T-helper 1 cell (primary cell): Measurements from ENCODE around the gene PPAN.

Experiments used
- DNase-seq, 5 donors: peaks; one replicate each; pipeline ENCODE4 v3.0.0-alpha.2; 2012 to 2020

The PPAN gene

DNA sequence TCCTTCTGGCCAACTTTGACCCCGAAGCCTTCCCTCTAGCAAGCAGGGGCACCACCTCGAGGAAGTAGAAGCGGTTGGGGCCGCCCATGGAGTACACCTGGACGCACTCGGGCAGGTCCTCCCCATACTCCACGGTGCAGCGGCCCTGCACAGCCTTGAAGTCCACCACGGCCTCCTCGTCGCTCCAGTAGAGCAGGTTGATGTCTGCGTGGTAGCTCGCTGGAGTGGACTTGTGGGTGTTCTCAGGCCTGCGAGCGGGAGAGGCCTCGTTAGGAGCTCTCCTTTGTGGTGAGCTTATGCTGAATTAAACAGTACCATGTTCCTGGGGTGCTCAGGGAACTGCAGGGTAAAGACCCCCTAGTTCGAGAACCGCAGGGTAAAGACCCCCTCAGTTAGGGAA is 35.8 kb downstream of the PPAN start:
- no peak for DNase-seq

DNA sequence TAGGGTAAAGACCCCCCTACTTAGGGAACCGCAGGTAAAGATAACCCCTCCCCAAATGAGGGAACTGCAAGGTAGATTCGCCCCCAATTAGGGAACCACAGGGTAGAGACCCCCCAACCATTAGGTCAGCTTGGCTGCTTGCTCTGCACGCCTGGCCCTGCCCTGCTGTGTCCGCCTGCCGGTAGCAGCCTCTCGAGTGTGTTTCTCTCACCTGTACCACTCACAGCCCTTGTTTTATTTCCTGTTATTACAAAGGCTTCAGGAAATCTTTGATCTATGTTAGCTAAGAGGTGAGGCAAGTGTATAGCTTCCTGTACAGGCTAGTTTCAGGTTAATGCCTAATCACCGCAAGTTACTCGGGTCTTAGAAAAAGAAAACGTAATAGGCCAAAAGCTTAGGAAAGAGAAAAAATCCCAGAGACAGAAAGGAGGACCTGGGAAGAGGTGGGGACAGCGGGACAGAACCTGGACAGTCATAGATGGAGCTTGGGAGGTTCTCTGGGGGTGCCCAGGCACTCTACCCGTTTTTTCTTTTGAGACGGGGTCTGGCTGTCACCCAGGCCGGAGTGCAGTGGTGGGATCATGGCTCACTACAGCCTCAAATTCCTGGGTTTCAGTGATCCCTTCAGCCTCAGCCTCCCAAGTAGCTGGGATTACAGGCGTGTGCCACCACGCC is 36.7 kb downstream of the PPAN start:
- peak in 4 of 5 donors; percentile 39 to 67 (median 48) for DNase-seq

DNA sequence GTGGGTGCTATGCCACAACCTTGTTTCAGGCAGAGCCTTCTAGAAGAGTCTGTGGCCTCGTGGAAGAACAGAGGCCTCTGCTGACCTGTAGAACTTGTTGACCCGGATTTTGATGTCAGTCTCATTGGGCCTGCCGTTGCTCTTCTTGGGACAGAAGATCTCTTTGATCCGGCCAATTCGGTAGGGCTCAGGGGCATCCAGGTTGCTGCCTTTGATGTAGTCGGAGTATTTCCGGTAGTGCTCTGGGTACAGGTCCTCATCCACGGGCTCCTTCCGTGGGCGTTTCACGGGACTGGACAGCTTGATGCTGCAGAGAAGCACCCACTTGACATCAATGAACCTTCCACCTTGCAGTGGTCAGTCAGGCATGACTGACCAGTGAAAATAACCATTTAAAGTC is 37.5 kb downstream of the PPAN start:
- DNase-seq: no peak

DNA sequence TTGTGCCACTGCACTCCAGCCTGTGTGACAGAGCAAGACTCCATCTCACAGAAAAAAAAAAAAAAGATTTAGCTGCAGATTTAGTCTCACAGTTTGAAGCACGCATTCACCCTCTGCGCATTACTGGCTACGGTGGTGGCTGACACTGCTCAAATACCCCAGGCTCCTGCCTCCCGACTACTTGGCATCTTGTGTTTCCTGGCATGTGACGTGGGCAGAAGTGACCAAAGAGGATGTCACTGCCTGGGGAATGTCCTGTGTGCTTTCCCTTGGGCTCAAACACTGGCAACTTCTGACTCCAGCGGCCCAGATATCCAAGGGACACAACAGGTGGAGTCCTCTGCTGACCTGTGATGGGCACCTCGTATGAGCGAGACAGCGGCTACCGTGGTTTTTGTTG is 38.2 kb downstream of the PPAN start:
- DNase-seq: no peak

DNA sequence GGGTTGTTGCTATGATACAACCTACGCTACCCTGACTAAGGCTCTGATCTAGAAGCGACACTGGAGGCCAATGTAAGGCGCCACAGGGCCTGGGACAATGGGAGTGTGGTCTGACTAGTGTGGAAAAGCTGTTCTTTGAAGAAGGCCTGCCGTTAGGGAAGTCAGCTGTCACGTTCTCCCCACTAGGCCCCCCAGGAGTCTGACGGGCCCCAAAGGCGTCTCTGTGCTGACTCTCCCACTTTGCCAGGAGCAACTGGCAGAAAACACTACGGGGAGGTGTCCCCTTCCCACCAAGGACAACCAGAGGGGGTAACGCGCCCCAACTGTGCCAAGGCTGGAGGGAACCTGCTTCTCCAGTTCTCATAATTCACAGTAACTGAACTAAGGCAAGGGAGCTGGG is 38.9 kb downstream of the PPAN start:
- DNase-seq: no peak

DNA sequence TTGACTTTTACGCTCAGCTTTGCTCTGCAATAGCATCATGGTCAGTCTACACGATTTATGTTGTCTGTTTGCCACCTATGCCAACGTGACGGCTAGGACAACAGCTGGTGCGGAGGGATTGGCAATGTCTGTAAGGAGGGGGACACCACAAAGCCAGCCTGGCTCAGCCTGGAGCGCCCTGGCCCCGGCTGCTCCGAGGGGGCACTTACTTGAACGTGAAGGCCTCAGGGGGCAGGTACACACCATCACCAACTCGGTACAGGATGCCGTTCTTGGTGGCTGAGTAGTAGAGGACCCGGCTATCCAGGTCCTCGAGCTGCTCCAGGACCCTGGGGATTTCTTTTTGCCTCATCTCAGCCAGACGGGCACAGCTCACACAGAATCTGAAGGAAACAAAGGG is 40.0 kb downstream of the PPAN start:
- DNase-seq: no peak

DNA sequence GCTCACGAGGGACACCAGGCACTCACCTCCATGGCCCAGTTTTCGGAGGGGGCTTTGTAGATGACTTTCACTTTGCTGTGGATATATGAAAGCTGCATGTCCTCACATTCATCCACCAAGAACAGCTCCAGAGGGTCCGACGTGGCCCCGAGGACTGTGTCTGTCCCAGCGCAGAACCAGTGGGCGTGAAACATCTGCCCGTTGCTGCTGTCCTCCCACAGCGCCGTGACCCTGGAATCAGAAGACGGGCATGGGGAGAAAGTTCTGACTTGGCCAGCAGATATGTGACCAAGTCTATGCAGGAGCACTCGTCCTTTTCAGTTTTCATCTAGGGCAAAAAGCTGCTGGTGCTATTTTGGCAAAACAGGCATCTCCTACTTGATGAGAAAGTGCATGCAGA is 43.3 kb downstream of the PPAN start:
- no peak for DNase-seq

DNA sequence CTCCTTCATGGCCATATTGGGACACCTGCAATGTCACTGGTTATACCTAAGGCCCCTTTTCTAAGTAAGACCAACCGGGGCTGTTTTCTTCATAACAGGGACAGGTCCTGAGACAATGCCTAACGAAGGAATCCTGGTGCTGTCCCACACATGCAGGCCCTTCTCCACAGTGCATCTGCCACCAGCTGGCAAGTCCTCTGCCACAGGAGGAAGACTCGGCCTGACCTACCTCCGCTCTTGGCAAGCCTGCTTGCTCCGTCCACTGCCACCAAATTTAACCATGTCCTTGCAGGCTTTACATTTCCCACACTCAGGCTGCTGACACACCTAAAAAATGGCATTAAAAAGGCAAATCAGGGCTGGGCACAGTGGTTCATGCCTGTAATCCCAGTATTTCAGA is 45.4 kb downstream of the PPAN start:
- DNase-seq: no peak

DNA sequence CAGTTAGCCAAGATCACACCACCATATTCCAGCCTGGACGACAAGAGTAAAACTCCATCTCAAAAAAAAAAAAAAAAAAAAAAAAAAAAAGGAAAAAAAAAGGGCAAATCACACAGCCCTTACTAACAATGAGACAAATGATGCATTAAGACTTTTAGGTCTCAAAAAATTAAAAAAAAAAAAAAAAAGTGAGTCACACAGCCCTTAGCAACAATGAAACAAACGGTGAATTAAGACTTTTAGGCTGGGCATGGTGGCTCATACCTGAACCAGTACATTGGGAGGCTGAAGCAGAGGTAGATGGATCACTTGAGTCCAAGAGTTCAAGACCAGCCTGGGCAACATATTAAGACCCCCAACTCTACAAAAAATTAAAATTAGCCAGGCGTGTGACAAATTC is 45.9 kb downstream of the PPAN start:
- DNase-seq: no peak

DNA sequence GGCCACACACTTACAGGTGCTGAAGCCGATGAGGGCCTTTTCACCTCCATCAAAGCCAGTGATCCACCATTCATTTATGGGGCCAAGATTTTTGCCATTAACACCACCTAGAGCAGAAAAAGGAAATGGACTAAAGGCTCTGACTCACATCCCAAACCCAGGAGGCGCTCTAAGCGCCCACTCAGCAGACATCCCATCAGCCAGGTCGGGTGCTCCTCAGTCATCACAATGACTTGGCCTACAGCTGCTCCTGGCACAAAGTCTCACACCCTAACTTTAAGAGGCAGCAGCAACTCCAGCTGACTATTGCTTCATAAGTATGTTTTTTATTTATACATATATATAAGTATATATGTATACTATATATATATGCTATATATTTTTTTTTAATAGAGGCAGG is 49.7 kb downstream of the PPAN start:
- no peak for DNase-seq

DNA sequence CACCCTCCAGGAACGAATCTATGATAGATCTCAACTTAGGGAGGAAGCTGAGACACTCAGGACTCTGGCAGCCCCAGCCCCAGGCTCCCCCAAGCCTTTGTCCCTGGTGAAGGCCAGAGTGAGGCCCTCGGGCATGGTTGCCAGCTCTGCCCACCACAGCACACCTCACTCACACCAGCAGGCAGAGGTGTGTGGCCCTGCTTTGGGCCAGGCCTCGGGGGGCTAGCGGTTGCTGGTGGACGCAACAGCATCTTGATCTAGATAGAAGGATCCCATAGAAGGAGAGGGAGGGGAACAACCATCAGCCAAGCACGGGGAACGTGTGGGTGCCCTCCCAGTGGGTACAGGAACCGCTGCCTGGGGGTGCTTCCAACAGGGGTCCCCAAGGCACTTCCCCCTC is 51.9 kb downstream of the PPAN start:
- DNase-seq: no peak

DNA sequence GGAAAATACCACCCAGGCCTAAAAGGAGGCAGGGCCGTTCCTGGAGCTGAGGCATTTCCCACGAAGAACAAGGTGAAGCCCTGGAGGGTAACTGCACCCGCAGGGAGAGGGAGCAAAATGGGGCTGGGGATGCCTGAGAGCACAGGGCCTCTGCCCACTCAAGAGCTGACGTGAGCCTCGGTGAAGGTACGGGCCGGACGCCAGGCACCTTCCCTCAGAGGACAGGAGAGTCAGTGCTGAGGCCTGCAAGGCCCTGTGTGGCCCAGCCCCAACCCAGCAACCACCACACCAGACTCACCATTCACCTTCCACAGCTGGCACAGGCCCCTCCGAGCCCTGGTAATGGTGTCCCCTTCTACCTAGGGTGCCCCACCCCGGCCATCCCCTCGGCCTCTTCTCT is 52.3 kb downstream of the PPAN start:
- no peak for DNase-seq

DNA sequence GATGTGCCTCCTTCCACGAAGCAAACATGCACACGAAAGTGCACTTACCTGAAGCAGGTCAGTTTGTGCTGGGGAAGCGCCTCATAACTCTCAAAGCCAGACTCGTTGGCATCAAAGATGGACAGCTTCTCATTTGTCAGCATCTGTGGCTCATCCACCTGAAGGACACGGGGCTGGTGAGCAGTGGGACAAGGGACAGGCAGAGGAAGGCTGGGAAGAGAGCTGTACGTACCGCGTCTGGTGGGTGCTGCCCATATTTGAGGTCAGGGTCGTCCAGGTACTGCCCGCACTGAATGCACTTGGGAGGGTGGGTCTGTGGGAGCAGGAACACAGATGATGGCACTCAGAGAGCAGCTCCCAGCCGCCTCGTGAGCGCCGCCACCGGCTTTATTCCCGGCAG is 53.4 kb downstream of the PPAN start:
- no peak for DNase-seq
